HCT116 (cell line): ENCODE data around the gene SEC14L1.

Experiments
- CEBPB ChIP-seq: IDR thresholded peaks from 2 replicates; pipeline ENCODE4 v1.6.1; 2012; ENCODE audit warnings: low read depth
- CTCF ChIP-seq, 3 experiments: fragments of 200-600 bp in 1 of 3; sonication (generic) in 1 of 3; IDR thresholded peaks in 2 of 3; conservative IDR thresholded peaks in 1 of 3; 2 replicates each; pipeline ENCODE4 v1.5.1; 2012 to 2017; ENCODE audit warnings: low read depth in 2 of 3, low read length in 2 of 3, antibody characterized with exemption in 1 of 3, borderline replicate concordance in 1 of 3, control low read depth in 1 of 3, mild to moderate bottlenecking in 1 of 3, mixed read lengths in 1 of 3, mixed run types in 1 of 3, moderate library complexity in 1 of 3; ENCODE audit not compliant: insufficient read depth in 1 of 3
- EGR1 ChIP-seq: IDR thresholded peaks from 2 replicates; pipeline ENCODE4 v1.6.1; 2012; ENCODE audit warnings: low read depth
- ELF1 ChIP-seq: IDR thresholded peaks from 2 replicates; pipeline ENCODE4 v1.6.1; 2012; ENCODE audit warnings: low read depth, borderline replicate concordance
- EZH2 ChIP-seq: fragments of 200-600 bp; sonication (generic); IDR thresholded peaks from 2 replicates; pipeline ENCODE4 v1.6.1; 2017; ENCODE audit warnings: antibody characterized with exemption, mixed run types
- EZH2phosphoT487 ChIP-seq: fragments of 200-600 bp; IDR thresholded peaks from 2 replicates; pipeline ENCODE4 v1.6.1; 2018; ENCODE audit warnings: antibody characterized with exemption, borderline replicate concordance
- JUND ChIP-seq: IDR thresholded peaks from 2 replicates; pipeline ENCODE4 v1.6.1; 2012
- POLR2A ChIP-seq: IDR thresholded peaks from 2 replicates; pipeline ENCODE4 v1.7.0; 2011; ENCODE audit warnings: borderline replicate concordance; ENCODE audit not compliant: insufficient read depth, insufficient read length; ENCODE audit errors: extremely low read depth
- POLR2AphosphoS5 ChIP-seq: IDR thresholded peaks from 2 replicates; pipeline ENCODE4 v1.6.1; 2011; ENCODE audit warnings: mild to moderate bottlenecking, low read depth, low read length, moderate library complexity
- ZBTB33 ChIP-seq: IDR thresholded peaks from 2 replicates; pipeline ENCODE4 v1.6.1; 2011; ENCODE audit warnings: mild to moderate bottlenecking, low read length, moderate library complexity; ENCODE audit not compliant: insufficient replicate concordance; ENCODE audit errors: extremely low read depth
- ZNF274 ChIP-seq: fragments of 200-500 bp; sonication (Bioruptor generic); IDR thresholded peaks from 2 replicates; pipeline ENCODE4 v1.6.1; 2014; ENCODE audit warnings: mild to moderate bottlenecking, low read depth, low read length, inconsistent platforms
- TF ChIP-seq, protein P1 (sequence below): IDR thresholded peaks from 2 replicates; pipeline ENCODE4 v1.6.1; 2012
- TF ChIP-seq, protein P2 (sequence below): IDR thresholded peaks from 2 replicates; pipeline ENCODE4 v1.6.1; 2012; ENCODE audit warnings: low read depth

GRCh38 chr17:77257169-77257568, 116.4 kb downstream of the SEC14L1 start:
- TF ChIP-seq CTCF (IDR thresholded peaks at IDR 0.05 in 2 of 3, conservative IDR thresholded peaks at IDR 0.05 in 1 of 3; ENCODE audit: borderline replicate concordance in 1 of 3, insufficient read depth in 1 of 3, low read depth in 2 of 3, low read length in 2 of 3): no peak
- no peak for TF ChIP-seq ZNF274
- no peak for TF ChIP-seq EGR1
- TF ChIP-seq ZBTB33: no peak
- TF ChIP-seq ELF1: no peak
- no peak for TF ChIP-seq JUND
- TF ChIP-seq POLR2AphosphoS5: no peak
- TF ChIP-seq, protein P1, sequence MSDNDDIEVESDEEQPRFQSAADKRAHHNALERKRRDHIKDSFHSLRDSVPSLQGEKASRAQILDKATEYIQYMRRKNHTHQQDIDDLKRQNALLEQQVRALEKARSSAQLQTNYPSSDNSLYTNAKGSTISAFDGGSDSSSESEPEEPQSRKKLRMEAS: no peak
- no peak for TF ChIP-seq POLR2A
- TF ChIP-seq, protein P2, sequence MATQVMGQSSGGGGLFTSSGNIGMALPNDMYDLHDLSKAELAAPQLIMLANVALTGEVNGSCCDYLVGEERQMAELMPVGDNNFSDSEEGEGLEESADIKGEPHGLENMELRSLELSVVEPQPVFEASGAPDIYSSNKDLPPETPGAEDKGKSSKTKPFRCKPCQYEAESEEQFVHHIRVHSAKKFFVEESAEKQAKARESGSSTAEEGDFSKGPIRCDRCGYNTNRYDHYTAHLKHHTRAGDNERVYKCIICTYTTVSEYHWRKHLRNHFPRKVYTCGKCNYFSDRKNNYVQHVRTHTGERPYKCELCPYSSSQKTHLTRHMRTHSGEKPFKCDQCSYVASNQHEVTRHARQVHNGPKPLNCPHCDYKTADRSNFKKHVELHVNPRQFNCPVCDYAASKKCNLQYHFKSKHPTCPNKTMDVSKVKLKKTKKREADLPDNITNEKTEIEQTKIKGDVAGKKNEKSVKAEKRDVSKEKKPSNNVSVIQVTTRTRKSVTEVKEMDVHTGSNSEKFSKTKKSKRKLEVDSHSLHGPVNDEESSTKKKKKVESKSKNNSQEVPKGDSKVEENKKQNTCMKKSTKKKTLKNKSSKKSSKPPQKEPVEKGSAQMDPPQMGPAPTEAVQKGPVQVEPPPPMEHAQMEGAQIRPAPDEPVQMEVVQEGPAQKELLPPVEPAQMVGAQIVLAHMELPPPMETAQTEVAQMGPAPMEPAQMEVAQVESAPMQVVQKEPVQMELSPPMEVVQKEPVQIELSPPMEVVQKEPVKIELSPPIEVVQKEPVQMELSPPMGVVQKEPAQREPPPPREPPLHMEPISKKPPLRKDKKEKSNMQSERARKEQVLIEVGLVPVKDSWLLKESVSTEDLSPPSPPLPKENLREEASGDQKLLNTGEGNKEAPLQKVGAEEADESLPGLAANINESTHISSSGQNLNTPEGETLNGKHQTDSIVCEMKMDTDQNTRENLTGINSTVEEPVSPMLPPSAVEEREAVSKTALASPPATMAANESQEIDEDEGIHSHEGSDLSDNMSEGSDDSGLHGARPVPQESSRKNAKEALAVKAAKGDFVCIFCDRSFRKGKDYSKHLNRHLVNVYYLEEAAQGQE: no peak
- TF ChIP-seq EZH2phosphoT487: no peak
- TF ChIP-seq CEBPB: no peak
- no peak for TF ChIP-seq EZH2
